SK-N-SH (cell line): Measurements from ENCODE around the gene MBD4. TPM values are rescaled to one million over a fixed set of nuclear protein-coding genes. Genes with fewer than 3 reads are reported as not detected.

Experiments used
- CTCF ChIA-PET: fragments of 300-600, 350-600 bp; formaldehyde crosslinking; extraction: SDS; loops from one replicate; lab custom pipeline; 2021; lab: Yijun Ruan, JAX
- POLR2A ChIA-PET: fragments of 350-600 bp; sonication (Branson Sonifier 250); formaldehyde crosslinking; extraction: SDS; loops from one replicate; lab custom pipeline; 2020; ENCODE audit warnings: antibody characterized with exemption, inconsistent platforms; lab: Yijun Ruan, JAX
- DNase-seq: peaks from one replicate; pipeline ENCODE4 v3.0.0; 2012
- H2AFZ ChIP-seq: fragments of 200-600 bp; sonication (generic); 2 replicates; pipeline ENCODE4 v1.8.1; 2016; ENCODE audit warnings: antibody characterized with exemption, mild to moderate bottlenecking, low read depth
- H3F3A ChIP-seq: fragments of 200-600 bp; sonication (generic); replicated peaks from 2 replicates; pipeline ENCODE3; 2016; ENCODE audit warnings: antibody characterized with exemption, mild to moderate bottlenecking; ENCODE audit not compliant: insufficient read depth
- H3K27ac ChIP-seq, 2 experiments: fragments of 200-500 bp in 1 of 2; fragments of 200-600 bp in 1 of 2; sonication (Bioruptor generic) in 1 of 2; sonication (generic), shearing (Covaris generic) in 1 of 2; 2 replicates each; pipeline versions ENCODE4 v1.5.1 to v1.6.1; 2014 to 2016; ENCODE audit warnings: low read depth in 2 of 2, inconsistent platforms in 1 of 2, low read length in 1 of 2, mild to moderate bottlenecking in 1 of 2, mixed read lengths in 1 of 2
- H3K27me3 ChIP-seq: fragments of 200-600 bp; sonication (generic), shearing (Covaris generic); 2 replicates; pipeline ENCODE4 v1.6.1; 2016; ENCODE audit warnings: mixed run types; ENCODE audit not compliant: insufficient read depth
- H3K36me3 ChIP-seq, 2 experiments: fragments of 200-500 bp in 1 of 2; fragments of 200-600 bp in 1 of 2; sonication (Bioruptor generic) in 1 of 2; sonication (generic) in 1 of 2; replicated peaks in 1 of 2; 2 replicates each; pipeline versions ENCODE3 to v1.5.1; 2014 to 2016; ENCODE audit warnings: low read length in 1 of 2, mild to moderate bottlenecking in 1 of 2; ENCODE audit not compliant: insufficient read depth in 2 of 2, control insufficient read depth in 1 of 2
- H3K4me1 ChIP-seq, 2 experiments: fragments of 200-500 bp in 1 of 2; fragments of 200-600 bp in 1 of 2; sonication (Bioruptor generic) in 1 of 2; sonication (generic), shearing (Covaris generic) in 1 of 2; 2 replicates each; pipeline versions ENCODE4 v1.5.1 to v1.6.1; 2014 to 2016; ENCODE audit warnings: low read depth in 1 of 2, low read length in 1 of 2, mixed run types in 1 of 2; ENCODE audit not compliant: insufficient read depth in 2 of 2, control insufficient read depth in 1 of 2
- H3K4me2 ChIP-seq: fragments of 200-600 bp; sonication (generic), shearing (Covaris generic); 2 replicates; pipeline ENCODE4 v1.6.1; 2017; ENCODE audit warnings: mixed run types
- H3K4me3 ChIP-seq, 2 experiments: fragments of 200-500 bp in 1 of 2; fragments of 200-600 bp in 1 of 2; sonication (Bioruptor generic) in 1 of 2; sonication (generic), shearing (Covaris generic) in 1 of 2; 2 replicates each; pipeline versions ENCODE4 v1.5.1 to v1.8.1; 2014 to 2016; ENCODE audit warnings: low read depth in 2 of 2, inconsistent platforms in 1 of 2, low read length in 1 of 2, mild to moderate bottlenecking in 1 of 2, mixed read lengths in 1 of 2, moderate library complexity in 1 of 2
- H3K79me2 ChIP-seq: fragments of 200-600 bp; sonication (generic); 2 replicates; pipeline ENCODE4 v1.8.1; 2017; ENCODE audit warnings: mild to moderate bottlenecking; ENCODE audit not compliant: insufficient read depth
- H3K9ac ChIP-seq: fragments of 200-600 bp; sonication (generic); 2 replicates; pipeline ENCODE4 v1.6.1; 2017; ENCODE audit warnings: mixed run types
- H3K9me2 ChIP-seq: fragments of 200-600 bp; sonication (generic); 2 replicates; pipeline ENCODE4 v1.6.1; 2017; ENCODE audit warnings: mixed run types
- H3K9me3 ChIP-seq: fragments of 200-600 bp; sonication (generic); 2 replicates; pipeline ENCODE4 v1.6.1; 2017; ENCODE audit warnings: mixed run types, mild to moderate bottlenecking, moderate library complexity
- H4K20me1 ChIP-seq: fragments of 200-600 bp; sonication (generic); 2 replicates; pipeline ENCODE4 v1.6.1; 2017; ENCODE audit warnings: mild to moderate bottlenecking, mixed run types; ENCODE audit not compliant: insufficient read depth
- CTCF ChIP-seq: fragments of 200-600 bp; sonication (generic); IDR thresholded peaks from 2 replicates; pipeline ENCODE4 v1.6.1; 2017; ENCODE audit warnings: antibody characterized with exemption, mild to moderate bottlenecking, moderate library complexity
- FOSL2 ChIP-seq: IDR thresholded peaks from 2 replicates; pipeline ENCODE4 v1.4.0; 2012; ENCODE audit warnings: low read depth, mild to moderate bottlenecking, moderate library complexity, borderline replicate concordance
- MEF2A ChIP-seq: IDR thresholded peaks from 2 replicates; pipeline ENCODE4 v1.4.0; 2012; ENCODE audit warnings: low read depth, borderline replicate concordance
- NFIC ChIP-seq: IDR thresholded peaks from 2 replicates; pipeline ENCODE4 v1.4.0; 2012; ENCODE audit warnings: borderline replicate concordance
- NRF1 ChIP-seq: IDR thresholded peaks from 2 replicates; pipeline ENCODE4 v1.6.1; 2012; ENCODE audit warnings: low read depth, mild to moderate bottlenecking, low read length
- PBX3 ChIP-seq: IDR thresholded peaks from 2 replicates; pipeline ENCODE4; 2012
- POLR2AphosphoS5 ChIP-seq: IDR thresholded peaks from 2 replicates; pipeline ENCODE4 v1.6.1; 2012; ENCODE audit warnings: low read depth, low read length
- RAD21 ChIP-seq: IDR thresholded peaks from 2 replicates; pipeline ENCODE4 v1.6.1; 2012; ENCODE audit warnings: mild to moderate bottlenecking, low read length
- RXRA ChIP-seq: IDR thresholded peaks from 2 replicates; pipeline ENCODE4 v1.4.0; 2012; ENCODE audit warnings: low read depth, mild to moderate bottlenecking, borderline replicate concordance
- SMC3 ChIP-seq: IDR thresholded peaks from 2 replicates; pipeline ENCODE4 v1.6.1; 2012; ENCODE audit warnings: low read depth, low read length, improper control_type of control experiment
- TAF1 ChIP-seq: IDR thresholded peaks from 2 replicates; pipeline ENCODE4 v1.6.1; 2012; ENCODE audit warnings: low read depth, mild to moderate bottlenecking, low read length, moderate library complexity, borderline replicate concordance
- TCF12 ChIP-seq: IDR thresholded peaks from 2 replicates; pipeline ENCODE4 v1.4.0; 2012
- TEAD4 ChIP-seq: IDR thresholded peaks from 2 replicates; pipeline ENCODE4 v1.4.0; 2012; ENCODE audit warnings: mild to moderate bottlenecking, borderline replicate concordance; ENCODE audit not compliant: insufficient read depth
- YY1 ChIP-seq: IDR thresholded peaks from 2 replicates; pipeline ENCODE4 v1.4.0; 2012; ENCODE audit warnings: low read depth, mild to moderate bottlenecking
- WGBS: methylation state at CpG from one replicate; pipeline ENCODE4 v1.1.6; 2017; ENCODE audit warnings: low lambda C conversion rate; 5-methylcytosine and 5-hydroxymethylcytosine counted together
- polyA plus RNA-seq, 3 experiments: library from polyadenylated mRNA; depleted of rRNA; stranded (reverse); fragments of >200 nt; gene quantifications; 2 replicates each; pipeline ENCODE4 v1.2.3, GENCODE V29; 2012
- TF ChIP-seq, protein P1 (sequence below): fragments of 150-350 bp; IDR thresholded peaks from 2 replicates; pipeline ENCODE4 v1.6.1; 2016; ENCODE audit warnings: mild to moderate bottlenecking, low read depth, low read length

Gene MBD4
- polyA plus RNA-seq, 1 of the 3 experiments (the other 2 are of a cell fraction) = 11.1 TPM

- H3K9ac ChIP-seq = no peak overlapping the region
Observed at GRCh38 chr3:129461461-129462146, 21.9 kb upstream of the MBD4 start.

DNA sequence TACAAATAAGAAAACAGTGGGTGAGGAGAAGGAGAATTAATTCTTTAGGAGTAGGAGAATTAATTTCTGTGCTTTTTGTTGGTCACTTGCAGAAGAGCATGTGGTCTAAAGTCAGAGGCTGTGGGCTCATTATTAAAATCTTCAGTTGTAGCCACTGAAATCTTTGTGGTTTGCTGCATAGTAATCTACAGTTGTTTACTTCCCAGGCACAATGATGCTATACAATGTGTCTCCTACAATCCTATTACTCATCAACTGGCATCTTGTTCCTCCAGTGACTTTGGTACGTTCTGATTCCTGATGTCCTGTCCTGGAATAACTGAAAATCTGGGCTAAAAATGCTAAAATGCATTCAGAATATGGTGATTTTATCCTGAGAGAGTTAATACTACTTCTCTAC is 21.3 kb upstream of the MBD4 start:
- H4K20me1 ChIP-seq = no peaks in the 10 kb centered on the region
- no peak overlapping the region for H3K4me2 ChIP-seq
- H3K4me3 ChIP-seq = no peak overlapping the region
- no peaks in the 10 kb centered on the region for H3K27me3 ChIP-seq
- no peak overlapping the region for H3K27ac ChIP-seq
- no peaks in the 10 kb centered on the region for H3K9me2 ChIP-seq
- no peaks in the 10 kb centered on the region for H3F3A ChIP-seq
- ChIA-PET CTCF (no interaction called here), POLR2A (no interaction called here)
- no peaks in the 10 kb centered on the region for H3K9me3 ChIP-seq
- no peak for DNase-seq
- H3K36me3 ChIP-seq = peaks cover 9 to 16% of the 10 kb centered on the region in 2 experiments
- H2AFZ ChIP-seq = no peak overlapping the region
- H3K4me1 ChIP-seq = no peaks in the 10 kb centered on the region
- WGBS = 50% methylated on average over 1 of the region's 1 CpG
- TF ChIP-seq POLR2AphosphoS5 (no peak), TAF1 (no peak), CTCF (no peak), MEF2A (no peak), NFIC (no peak), RXRA (no peak), RAD21 (no peak), NRF1 (no peak), TEAD4 (no peak), SMC3 (no peak), FOSL2 (no peak)
- TF ChIP-seq, protein P1, sequence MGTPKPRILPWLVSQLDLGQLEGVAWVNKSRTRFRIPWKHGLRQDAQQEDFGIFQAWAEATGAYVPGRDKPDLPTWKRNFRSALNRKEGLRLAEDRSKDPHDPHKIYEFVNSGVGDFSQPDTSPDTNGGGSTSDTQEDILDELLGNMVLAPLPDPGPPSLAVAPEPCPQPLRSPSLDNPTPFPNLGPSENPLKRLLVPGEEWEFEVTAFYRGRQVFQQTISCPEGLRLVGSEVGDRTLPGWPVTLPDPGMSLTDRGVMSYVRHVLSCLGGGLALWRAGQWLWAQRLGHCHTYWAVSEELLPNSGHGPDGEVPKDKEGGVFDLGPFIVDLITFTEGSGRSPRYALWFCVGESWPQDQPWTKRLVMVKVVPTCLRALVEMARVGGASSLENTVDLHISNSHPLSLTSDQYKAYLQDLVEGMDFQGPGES = no peak
- TF ChIP-seq, all 33 proteins: peak for 0
- no peak overlapping the region for H3K9ac ChIP-seq
- H3K79me2 ChIP-seq = no peaks in the 10 kb centered on the region

More at GRCh38 chr3:129461461-129462146, 21.9 kb upstream of the MBD4 start:
- Histone ChIP-seq H3K9me3 (no peaks in the 10 kb centered on the region), H3K79me2 (no peaks in the 10 kb centered on the region), H2AFZ (no peak overlapping the region), H3K36me3 (peaks cover 9 to 16% of the 10 kb centered on the region in 2 experiments), H3K4me2 (no peak overlapping the region), H3F3A (no peaks in the 10 kb centered on the region), H3K4me1 (no peaks in the 10 kb centered on the region), H3K9me2 (no peaks in the 10 kb centered on the region), H3K27me3 (no peaks in the 10 kb centered on the region), H4K20me1 (no peaks in the 10 kb centered on the region), H3K27ac (no peak overlapping the region), H3K4me3 (no peak overlapping the region)
- no peak for TF ChIP-seq PBX3
- TF ChIP-seq TCF12 = no peak
- TF ChIP-seq NFIC = no peak
- TF ChIP-seq YY1 = no peak
- DNase-seq = no peak
- ChIA-PET POLR2A (no interaction called here), CTCF (interaction anchor here (1.2 kb wide), 1 partner anchor 10 kb away, joined by 4 read pairs; no protein-coding TSS in a partner anchor)
- 99% methylated on average over 6 of the region's 6 CpGs for WGBS
